ENCODE measurements around the gene NDEL1.

NDEL1 gene

GRCh38 chr17:8413328-8413727 lies 22.4 kb upstream of the NDEL1 start:
- DNase-seq (ENCODE audit: low read depth in 2 of 2, low spot score in 1 of 2): no peak

- no peak for DNase-seq (ENCODE audit: low read depth in 2 of 2, low spot score in 1 of 2)
Observed at GRCh38 chr17:8413938-8414337, 21.7 kb upstream of the NDEL1 start.

- no peak for DNase-seq (ENCODE audit: low read depth in 2 of 2, low spot score in 1 of 2)
Observed at GRCh38 chr17:8417806-8418205, 17.9 kb upstream of the NDEL1 start.

GRCh38 chr17:8418471-8418870 lies 17.2 kb upstream of the NDEL1 start:
- DNase-seq (ENCODE audit: low read depth in 2 of 2, low spot score in 1 of 2): no peak

- DNase-seq (ENCODE audit: low read depth in 2 of 2, low spot score in 1 of 2): no peak
Observed at GRCh38 chr17:8419305-8419704, 16.4 kb upstream of the NDEL1 start.

- DNase-seq (ENCODE audit: low read depth in 2 of 2, low spot score in 1 of 2): no peak
Observed at GRCh38 chr17:8420041-8420934, 15.4 kb upstream of the NDEL1 start.

GRCh38 chr17:8421571-8421970 lies 14.1 kb upstream of the NDEL1 start:
- DNase-seq (ENCODE audit: low read depth in 2 of 2, low spot score in 1 of 2): no peak

GRCh38 chr17:8426094-8426720 lies 9.5 kb upstream of the NDEL1 start:
- no peak for DNase-seq (ENCODE audit: low read depth in 2 of 2, low spot score in 1 of 2)

- no peak for DNase-seq (ENCODE audit: low read depth in 2 of 2, low spot score in 1 of 2)
Observed at GRCh38 chr17:8426802-8427201, 8.9 kb upstream of the NDEL1 start.

- DNase-seq (ENCODE audit: low read depth in 2 of 2, low spot score in 1 of 2): no peak
Observed at GRCh38 chr17:8430966-8431365, 4.7 kb upstream of the NDEL1 start.

- peak; percentile 18 to 33 for DNase-seq (ENCODE audit: low read depth in 2 of 2, low spot score in 1 of 2)
Observed at GRCh38 chr17:8436169-8436843, 622 bp downstream of the NDEL1 start.

- DNase-seq (ENCODE audit: low read depth in 2 of 2, low spot score in 1 of 2): no peak
Observed at GRCh38 chr17:8436844-8437171, 1.1 kb downstream of the NDEL1 start.

- DNase-seq (ENCODE audit: low read depth in 2 of 2, low spot score in 1 of 2): no peak
Observed at GRCh38 chr17:8438441-8438840, 2.8 kb downstream of the NDEL1 start.

GRCh38 chr17:8439681-8440080 lies 4.0 kb downstream of the NDEL1 start:
- DNase-seq (ENCODE audit: low read depth in 2 of 2, low spot score in 1 of 2): no peak

GRCh38 chr17:8441690-8442089 lies 6.0 kb downstream of the NDEL1 start:
- no peak for DNase-seq (ENCODE audit: low read depth in 2 of 2, low spot score in 1 of 2)

GRCh38 chr17:8442310-8442709 lies 6.6 kb downstream of the NDEL1 start:
- no peak for DNase-seq (ENCODE audit: low read depth in 2 of 2, low spot score in 1 of 2)

GRCh38 chr17:8443756-8444155 lies 8.1 kb downstream of the NDEL1 start:
- DNase-seq (ENCODE audit: low read depth in 2 of 2, low spot score in 1 of 2): no peak

GRCh38 chr17:8444494-8444893 lies 8.8 kb downstream of the NDEL1 start:
- DNase-seq (ENCODE audit: low read depth in 2 of 2, low spot score in 1 of 2): no peak

GRCh38 chr17:8445536-8445935 lies 9.9 kb downstream of the NDEL1 start:
- no peak for DNase-seq (ENCODE audit: low read depth in 2 of 2, low spot score in 1 of 2)

- DNase-seq (ENCODE audit: low read depth in 2 of 2, low spot score in 1 of 2): no peak
Observed at GRCh38 chr17:8447799-8448198, 12.1 kb downstream of the NDEL1 start.

- no peak for DNase-seq (ENCODE audit: low read depth in 2 of 2, low spot score in 1 of 2)
Observed at GRCh38 chr17:8448310-8448709, 12.6 kb downstream of the NDEL1 start.

GRCh38 chr17:8451933-8452614 lies 16.4 kb downstream of the NDEL1 start:
- DNase-seq (ENCODE audit: low read depth in 2 of 2, low spot score in 1 of 2): no peak

All from stimulated activated CD8-positive, alpha-beta memory T cell treated with anti-CD3 and anti-CD28 coated beads, Interleukin-4, amount 100 ng/mL, for 1 hour (primary cell).